Ascending aorta (tissue), 2 donors: ENCODE results near the gene PREX1. TPM values are rescaled to one million over a fixed set of nuclear protein-coding genes. Genes with fewer than 3 reads are reported as not detected.
"Not testable (repeated sequence)": the region's sequence is repeated elsewhere in the genome, so short reads cannot be mapped to it uniquely, and the experiment has no call there.

Experiments used
- DNase-seq, 2 donors: peaks; one replicate each; pipeline ENCODE4 v3.0.0-alpha.2; 2019; ENCODE audit warnings: low spot score in 2 of 2
- H3K27ac ChIP-seq, 2 donors: fragments of 200-600 bp; sonication (generic); one replicate each; pipeline ENCODE4 v1.5.1; 2016 to 2017; ENCODE audit warnings: mild to moderate bottlenecking in 1 of 2
- H3K27me3 ChIP-seq: fragments of 200-600 bp; sonication (generic); one replicate; pipeline ENCODE4 v1.5.1; 2017
- H3K36me3 ChIP-seq, 2 donors: fragments of 200-600 bp; sonication (generic); one replicate each; pipeline ENCODE4 v1.5.1; 2016
- H3K4me1 ChIP-seq, 2 donors: fragments of 200-600 bp; sonication (generic); one replicate each; pipeline ENCODE4 v1.5.1; 2016 to 2017; ENCODE audit warnings: mild to moderate bottlenecking in 1 of 2
- H3K4me3 ChIP-seq, 2 donors: fragments of 200-600 bp; sonication (generic); one replicate each; pipeline ENCODE4 v1.5.1; 2016 to 2017; ENCODE audit warnings: mild to moderate bottlenecking in 1 of 2
- H3K9me3 ChIP-seq, 2 donors: fragments of 200-600 bp; sonication (generic); one replicate each; pipeline ENCODE4 v1.5.1; 2016
- intact Hi-C: fragments of 100-400 bp; cut with DNase I; formaldehyde crosslinking; loops from one replicate; pipeline ENCODE4 v1.15.1; 2023
- total RNA-seq: library from RNA; depleted of rRNA; stranded (reverse); fragments of >200 nt; gene quantifications from one replicate; pipeline ENCODE4 v1.1.0, GENCODE V29; 2016
- TF ChIP-seq, protein P1 (sequence below), 3 experiments: fragments of 200-600 bp in 2 of 3; fragments of 450-650 bp in 1 of 3; sonication (generic) in 2 of 3; IDR thresholded peaks; one replicate each; pipeline ENCODE4 v1.5.1; 2016 to 2019; ENCODE audit warnings: antibody characterized with exemption in 3 of 3, mild to moderate bottlenecking in 1 of 3, moderate library complexity in 1 of 3

The PREX1 gene
- total RNA-seq, 1 donor from 2014 or later, result 75.4 TPM

GRCh38 chr20:48831718-48832404, 4.1 kb upstream of the PREX1 start:
- Histone ChIP-seq H3K27me3 (no peaks in the 10 kb centered on the region), H3K9me3 (no peaks in the 10 kb centered on the region), H3K4me1 (peaks cover 4 to 8% of the 10 kb centered on the region in 2 donors), H3K4me3 (no peak overlapping the region), H3K36me3 (no peaks in the 10 kb centered on the region), H3K27ac (peak overlapping the region in 1 of 2 donors; percentile 44)
- intact Hi-C loops, result no loop called here
- TF ChIP-seq, protein P1, sequence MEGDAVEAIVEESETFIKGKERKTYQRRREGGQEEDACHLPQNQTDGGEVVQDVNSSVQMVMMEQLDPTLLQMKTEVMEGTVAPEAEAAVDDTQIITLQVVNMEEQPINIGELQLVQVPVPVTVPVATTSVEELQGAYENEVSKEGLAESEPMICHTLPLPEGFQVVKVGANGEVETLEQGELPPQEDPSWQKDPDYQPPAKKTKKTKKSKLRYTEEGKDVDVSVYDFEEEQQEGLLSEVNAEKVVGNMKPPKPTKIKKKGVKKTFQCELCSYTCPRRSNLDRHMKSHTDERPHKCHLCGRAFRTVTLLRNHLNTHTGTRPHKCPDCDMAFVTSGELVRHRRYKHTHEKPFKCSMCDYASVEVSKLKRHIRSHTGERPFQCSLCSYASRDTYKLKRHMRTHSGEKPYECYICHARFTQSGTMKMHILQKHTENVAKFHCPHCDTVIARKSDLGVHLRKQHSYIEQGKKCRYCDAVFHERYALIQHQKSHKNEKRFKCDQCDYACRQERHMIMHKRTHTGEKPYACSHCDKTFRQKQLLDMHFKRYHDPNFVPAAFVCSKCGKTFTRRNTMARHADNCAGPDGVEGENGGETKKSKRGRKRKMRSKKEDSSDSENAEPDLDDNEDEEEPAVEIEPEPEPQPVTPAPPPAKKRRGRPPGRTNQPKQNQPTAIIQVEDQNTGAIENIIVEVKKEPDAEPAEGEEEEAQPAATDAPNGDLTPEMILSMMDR (IDR thresholded peaks at IDR 0.05), result no peak
- peak in 1 of 2 donors; percentile 84 for DNase-seq

GRCh38 chr20:48830826-48831318, 3.1 kb upstream of the PREX1 start:
- intact Hi-C loops, result no loop called here
- TF ChIP-seq, protein P1 (IDR thresholded peaks at IDR 0.05), result no peak
- Histone ChIP-seq H3K27ac (peak overlapping the region in 1 of 2 donors; percentile 44), H3K27me3 (no peaks in the 10 kb centered on the region), H3K9me3 (no peaks in the 10 kb centered on the region), H3K4me3 (no peak overlapping the region), H3K4me1 (peaks cover 4 to 10% of the 10 kb centered on the region in 2 donors), H3K36me3 (no peaks in the 10 kb centered on the region)
- no peak for DNase-seq

DNA sequence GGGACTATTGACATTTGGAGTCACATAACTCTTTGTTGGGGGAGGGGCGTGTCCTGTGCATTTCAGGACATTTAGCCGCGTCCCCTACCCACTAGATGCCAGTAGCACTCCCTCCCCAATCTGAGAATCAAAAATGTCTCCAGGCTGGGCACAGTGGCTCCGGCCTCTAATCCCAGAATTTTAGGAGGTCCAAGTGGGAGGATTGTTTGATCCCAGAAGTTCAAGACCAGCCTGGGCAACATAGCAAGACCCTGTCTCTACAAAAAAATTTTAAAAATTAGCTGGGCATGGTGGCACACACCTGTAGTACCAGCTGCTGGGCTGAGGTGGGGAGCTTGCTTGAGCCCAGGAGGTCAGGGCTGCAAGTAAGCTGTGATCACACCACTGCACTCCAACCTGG, 2.1 kb upstream of the PREX1 start:
- intact Hi-C loops, result loop anchor here (2.0 to 10.0 kb wide), 4 partner anchors 39 to 1045 kb away; partner anchors contain the start of genes ARFGEF2 and SULF2
- H3K9me3 ChIP-seq, result no peaks in the 10 kb centered on the region
- TF ChIP-seq, protein P1 (IDR thresholded peaks at IDR 0.05), result no peak

DNA sequence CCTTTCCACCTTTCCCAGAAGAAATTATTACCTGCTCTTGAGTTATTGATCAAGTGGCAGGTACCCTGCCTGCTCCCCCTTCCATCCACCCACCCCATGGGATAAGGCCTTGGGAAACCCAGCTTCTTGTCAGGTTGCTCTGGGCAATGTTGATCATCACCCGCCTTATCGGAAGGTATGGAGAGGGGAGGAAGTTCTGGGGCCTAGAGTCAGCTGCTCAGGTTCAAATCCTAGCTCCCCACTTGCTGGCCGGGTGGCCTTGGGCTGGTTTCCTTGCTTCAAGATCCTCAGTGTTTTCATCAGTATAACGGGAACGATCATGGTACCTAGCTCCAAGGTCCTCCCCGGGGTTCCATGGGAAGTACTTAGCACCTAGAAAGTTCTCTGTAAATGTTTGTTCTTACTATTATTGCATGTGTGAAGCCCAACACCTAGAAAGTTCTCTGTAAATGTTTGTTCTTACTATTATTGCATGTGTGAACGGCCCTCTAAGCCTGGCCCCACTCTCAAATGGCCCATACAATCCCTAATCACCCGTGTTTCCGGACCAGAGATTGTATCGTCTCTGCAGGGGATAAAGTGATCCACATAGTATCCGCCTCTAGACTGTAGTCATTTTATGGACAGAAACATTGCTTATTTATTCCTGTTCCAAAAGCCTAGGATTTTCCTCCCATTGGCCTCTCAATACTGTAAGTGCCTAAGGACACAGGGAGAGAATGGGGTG, 1.1 kb upstream of the PREX1 start:
- no peak for DNase-seq
- Histone ChIP-seq H3K9me3 (no peaks in the 10 kb centered on the region), H3K27me3 (no peaks in the 10 kb centered on the region), H3K4me3 (peak overlapping the region; percentile 75 to 88), H3K36me3 (no peaks in the 10 kb centered on the region), H3K4me1 (peaks cover 9 to 22% of the 10 kb centered on the region in 2 donors), H3K27ac (peak overlapping the region in 1 of 2 donors; percentile 76)
- intact Hi-C loops, result loop anchor here (1.0 to 10.0 kb wide), 5 partner anchors 38 to 1044 kb away; partner anchors contain the start of genes ARFGEF2 and SULF2
- TF ChIP-seq, protein P1 (IDR thresholded peaks at IDR 0.05), result no peak

More for the DNA sequence above, 2.1 kb upstream of the PREX1 start:
- no peaks in the 10 kb centered on the region for H3K36me3 ChIP-seq
- peaks cover 9 to 14% of the 10 kb centered on the region in 2 donors for H3K4me1 ChIP-seq
- no peak overlapping the region for H3K27ac ChIP-seq
- no peaks in the 10 kb centered on the region for H3K27me3 ChIP-seq
- no peak overlapping the region for H3K4me3 ChIP-seq
- no peak for DNase-seq

- no peaks in the 10 kb centered on the region for H3K9me3 ChIP-seq
- TF ChIP-seq, protein P1 (IDR thresholded peaks at IDR 0.05), result no peak
- peak overlapping the region; percentile 82 to 88 for H3K4me3 ChIP-seq
- no peak for DNase-seq
- no peaks in the 10 kb centered on the region for H3K27me3 ChIP-seq
- intact Hi-C loops, result loop anchor here (2.0 to 10.0 kb wide), 4 partner anchors 75 to 1042 kb away; partner anchors contain the start of genes ARFGEF2 and SULF2
- peaks cover 9 to 32% of the 10 kb centered on the region in 2 donors for H3K4me1 ChIP-seq
- peak overlapping the region; percentile 73 to 75 for H3K27ac ChIP-seq
- no peaks in the 10 kb centered on the region for H3K36me3 ChIP-seq
These were observed 672 bp downstream of the PREX1 start for GRCh38 chr20:48826883-48827771.

- Histone ChIP-seq H3K27ac (peak overlapping the region; percentile 73 to 75), H3K4me3 (peak overlapping the region; percentile 82 to 88), H3K4me1 (peaks cover 7 to 28% of the 10 kb centered on the region in 2 donors)
- DNase-seq, H3K36me3 ChIP-seq, H3K27me3 ChIP-seq, H3K9me3 ChIP-seq: not testable (repeated sequence)
- intact Hi-C loops, result loop anchor here (2.0 to 10.0 kb wide), 4 partner anchors 76 to 1042 kb away; partner anchors contain the start of genes ARFGEF2 and SULF2
These were observed 1.3 kb downstream of the PREX1 start for GRCh38 chr20:48826480-48826879.
